ENCODE data around the gene PLP2. TPM values are rescaled to one million over a fixed set of nuclear protein-coding genes. Genes with fewer than 3 reads are reported as not detected.
"Not testable (repeated sequence)": the region's sequence is repeated elsewhere in the genome, so short reads cannot be mapped to it uniquely, and the experiment has no call there.

Gene PLP2, protein sequence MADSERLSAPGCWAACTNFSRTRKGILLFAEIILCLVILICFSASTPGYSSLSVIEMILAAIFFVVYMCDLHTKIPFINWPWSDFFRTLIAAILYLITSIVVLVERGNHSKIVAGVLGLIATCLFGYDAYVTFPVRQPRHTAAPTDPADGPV
- 10 to 100 TPM; 19.4 to 30.1 TPM for total RNA-seq

DNA sequence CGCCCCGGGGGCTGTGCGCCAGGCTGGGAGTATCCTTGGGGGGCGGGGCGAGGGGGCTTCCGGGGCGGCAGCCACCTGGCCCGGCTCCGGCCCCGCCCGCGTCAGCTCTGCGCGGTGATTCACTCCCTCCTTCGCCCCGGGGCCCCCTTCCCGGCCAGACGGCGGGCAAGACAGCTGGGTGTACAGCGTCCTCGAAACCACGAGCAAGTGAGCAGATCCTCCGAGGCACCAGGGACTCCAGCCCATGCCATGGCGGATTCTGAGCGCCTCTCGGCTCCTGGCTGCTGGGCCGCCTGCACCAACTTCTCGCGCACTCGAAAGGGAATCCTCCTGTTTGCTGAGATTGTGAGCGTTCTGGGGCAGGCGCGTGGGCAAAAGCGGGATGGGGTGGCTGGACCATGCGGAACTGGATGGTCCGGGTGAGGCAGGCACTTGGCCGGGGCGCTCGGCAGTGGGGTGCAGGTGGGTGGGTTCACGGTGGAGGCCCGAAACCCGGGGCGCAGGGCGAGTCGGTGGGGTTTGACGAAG, at the start of gene PLP2:
TSS of gene PLP2 (plus strand) at position 147 of the 528 bp plus-strand sequence. CDS start at position 250, 103 bp downstream.
- ATAC-seq (peak; percentile 61), DNase-seq (peak; percentile 53 to 71 (median 66))
- intact Hi-C loops (cut with DNase I): no loop called here
- WGBS, 2 donors: 1% methylated on average over 32 of the region's 46 CpGs; no CpG with 5 or more reads in 1 of the 2 donors
- no peaks in the 10 kb centered on the region for H3K27me3 ChIP-seq
- H3K4me1 ChIP-seq: peaks cover 22% of the 10 kb centered on the region
- peak within 1 kb of the TSS; percentile 75 to 94 (median 85) for H3K27ac ChIP-seq
- H3K4me3 ChIP-seq: peak within 1 kb of the TSS; percentile 7 to 36
- no peaks in the 10 kb centered on the region for H3K9me3 ChIP-seq
- TF ChIP-seq, protein P1, sequence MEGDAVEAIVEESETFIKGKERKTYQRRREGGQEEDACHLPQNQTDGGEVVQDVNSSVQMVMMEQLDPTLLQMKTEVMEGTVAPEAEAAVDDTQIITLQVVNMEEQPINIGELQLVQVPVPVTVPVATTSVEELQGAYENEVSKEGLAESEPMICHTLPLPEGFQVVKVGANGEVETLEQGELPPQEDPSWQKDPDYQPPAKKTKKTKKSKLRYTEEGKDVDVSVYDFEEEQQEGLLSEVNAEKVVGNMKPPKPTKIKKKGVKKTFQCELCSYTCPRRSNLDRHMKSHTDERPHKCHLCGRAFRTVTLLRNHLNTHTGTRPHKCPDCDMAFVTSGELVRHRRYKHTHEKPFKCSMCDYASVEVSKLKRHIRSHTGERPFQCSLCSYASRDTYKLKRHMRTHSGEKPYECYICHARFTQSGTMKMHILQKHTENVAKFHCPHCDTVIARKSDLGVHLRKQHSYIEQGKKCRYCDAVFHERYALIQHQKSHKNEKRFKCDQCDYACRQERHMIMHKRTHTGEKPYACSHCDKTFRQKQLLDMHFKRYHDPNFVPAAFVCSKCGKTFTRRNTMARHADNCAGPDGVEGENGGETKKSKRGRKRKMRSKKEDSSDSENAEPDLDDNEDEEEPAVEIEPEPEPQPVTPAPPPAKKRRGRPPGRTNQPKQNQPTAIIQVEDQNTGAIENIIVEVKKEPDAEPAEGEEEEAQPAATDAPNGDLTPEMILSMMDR (IDR thresholded peaks at IDR 0.05): no peak
- peak; percentile 50 to 84 (median 72) for TF ChIP-seq POLR2A (IDR thresholded peaks at IDR 0.05)
- H3K36me3 ChIP-seq (replicated peaks in 1 of 2; ENCODE audit: insufficient read depth in 1 of 2, low read depth in 2 of 2): no peaks in the 10 kb centered on the region

DNA sequence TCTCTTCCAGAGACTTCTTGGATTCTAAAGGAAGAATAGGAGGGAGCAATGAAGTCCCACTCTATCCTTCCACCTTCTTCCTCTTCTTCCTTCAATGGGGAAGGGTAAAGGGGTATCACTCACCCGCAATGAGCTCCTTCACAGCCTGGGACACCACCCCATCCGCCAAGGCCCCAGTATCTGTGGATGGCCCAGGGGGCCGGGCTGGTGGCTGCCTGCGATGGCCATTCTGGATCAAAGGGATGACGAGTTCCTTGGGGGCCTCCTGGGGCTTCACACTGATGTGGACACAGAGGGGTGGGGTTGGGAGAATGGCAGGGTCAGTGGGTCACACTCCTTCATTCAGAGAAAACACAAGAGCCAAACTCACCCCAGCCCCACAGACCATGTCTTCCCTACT, 49.2 kb upstream of the PLP2 start:
- intact Hi-C loops (cut with DNase I): no loop called here
- Histone ChIP-seq H3K4me1 (peaks cover 11% of the 10 kb centered on the region), H3K4me3 (no peak overlapping the region), H3K9me3 (no peaks in the 10 kb centered on the region), H3K27ac (no peak overlapping the region), H3K27me3 (no peaks in the 10 kb centered on the region), H3K36me3 (replicated peaks in 1 of 2; ENCODE audit: insufficient read depth in 1 of 2, low read depth in 2 of 2) (no peaks in the 10 kb centered on the region)
- TF ChIP-seq POLR2A (IDR thresholded peaks at IDR 0.05): no peak
- TF ChIP-seq, protein P1 (IDR thresholded peaks at IDR 0.05): no peak
- ATAC-seq: no peak
- no peak for DNase-seq
- WGBS, 2 donors: 62 to 80% methylated on average over 3 to 5 of the region's 5 CpGs

DNA sequence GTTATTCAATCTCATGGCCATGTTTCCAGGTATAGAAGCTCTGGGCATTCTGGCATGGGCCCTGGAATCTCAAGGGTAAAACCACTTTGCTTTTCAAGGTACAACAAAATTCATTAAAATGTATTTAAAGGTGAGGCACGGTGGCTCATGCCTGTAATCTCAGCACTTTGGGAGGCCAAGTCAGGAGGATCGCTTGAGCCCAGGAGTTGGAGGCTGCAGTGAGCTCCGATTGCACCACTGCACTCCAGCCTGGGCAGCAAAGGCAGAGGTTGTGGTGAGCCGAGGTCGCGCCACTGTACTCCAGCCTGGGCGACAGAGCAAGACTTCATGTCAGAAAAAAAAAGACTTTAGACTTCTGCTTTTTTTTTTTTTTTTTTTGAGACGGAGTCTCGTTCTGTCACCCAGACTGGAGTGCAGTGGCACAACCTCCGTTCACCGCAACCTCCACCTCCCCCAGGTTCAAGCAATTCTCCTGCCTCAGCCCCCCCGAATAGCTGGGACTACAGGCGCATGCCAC, 43.9 kb upstream of the PLP2 start:
- H3K27ac ChIP-seq; intact Hi-C loops (cut with DNase I); ATAC-seq; H3K27me3 ChIP-seq; H3K9me3 ChIP-seq; DNase-seq; H3K36me3 ChIP-seq (replicated peaks in 1 of 2; ENCODE audit: insufficient read depth in 1 of 2, low read depth in 2 of 2); H3K4me3 ChIP-seq; H3K4me1 ChIP-seq: not testable (repeated sequence)
- WGBS, 2 donors: 55 to 65% methylated on average over 4 to 13 of the region's 13 CpGs

DNA sequence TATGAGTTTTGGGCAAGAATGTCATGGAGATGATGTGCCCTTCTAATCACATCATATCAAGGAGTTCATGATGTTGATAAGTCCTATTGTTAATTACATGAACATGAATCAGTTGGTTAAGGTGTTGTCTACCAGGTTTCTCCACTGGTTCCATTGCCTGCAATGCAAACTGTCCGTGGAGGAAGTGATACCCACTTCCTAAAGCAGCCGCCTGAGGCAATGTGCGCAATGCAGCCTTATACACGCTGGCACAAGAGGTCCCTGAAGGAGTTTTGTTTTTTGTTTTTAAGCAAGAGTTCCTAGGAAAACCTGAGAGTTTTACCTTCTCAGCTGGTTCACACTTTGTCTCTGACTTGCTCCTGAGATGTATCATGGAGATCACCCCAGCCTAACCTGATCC, 42.3 kb upstream of the PLP2 start:
- intact Hi-C loops (cut with DNase I): no loop called here
- Histone ChIP-seq H3K27me3 (no peaks in the 10 kb centered on the region), H3K36me3 (replicated peaks in 1 of 2; ENCODE audit: insufficient read depth in 1 of 2, low read depth in 2 of 2) (no peaks in the 10 kb centered on the region), H3K4me3 (no peak overlapping the region), H3K4me1 (no peaks in the 10 kb centered on the region), H3K9me3 (no peaks in the 10 kb centered on the region), H3K27ac (no peak overlapping the region)
- ATAC-seq (no peak), DNase-seq (no peak)
- TF ChIP-seq, protein P1 (IDR thresholded peaks at IDR 0.05): no peak
- TF ChIP-seq POLR2A (IDR thresholded peaks at IDR 0.05): no peak
- 50 to 89% methylated on average over 4 of the region's 4 CpGs for WGBS, 2 donors

DNA sequence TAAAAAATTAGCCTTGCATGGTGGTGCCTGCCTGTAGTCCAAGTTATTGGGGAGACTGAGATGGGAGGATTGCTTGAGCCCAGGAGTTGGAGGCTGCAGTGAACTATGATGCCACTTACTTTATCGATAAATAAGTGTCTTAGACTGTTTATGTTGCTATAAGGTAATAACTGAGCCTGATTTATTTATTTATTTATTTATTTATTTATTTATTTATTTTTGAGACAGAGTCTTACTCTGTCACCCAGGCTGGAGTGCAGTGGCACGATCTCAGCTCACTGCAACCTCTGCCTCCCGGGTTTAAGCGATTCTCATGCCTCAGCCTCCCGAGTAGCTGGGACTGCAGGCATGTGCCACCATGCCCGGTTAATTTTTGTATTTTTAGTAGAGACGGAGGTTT, 39.4 kb upstream of the PLP2 start:
- intact Hi-C loops (cut with DNase I); DNase-seq; H3K36me3 ChIP-seq (replicated peaks in 1 of 2; ENCODE audit: insufficient read depth in 1 of 2, low read depth in 2 of 2); H3K4me3 ChIP-seq; H3K27ac ChIP-seq; H3K9me3 ChIP-seq; H3K4me1 ChIP-seq; ATAC-seq; H3K27me3 ChIP-seq: not testable (repeated sequence)
- WGBS, 2 donors: 93 to 99% methylated on average over 7 of the region's 7 CpGs

DNA sequence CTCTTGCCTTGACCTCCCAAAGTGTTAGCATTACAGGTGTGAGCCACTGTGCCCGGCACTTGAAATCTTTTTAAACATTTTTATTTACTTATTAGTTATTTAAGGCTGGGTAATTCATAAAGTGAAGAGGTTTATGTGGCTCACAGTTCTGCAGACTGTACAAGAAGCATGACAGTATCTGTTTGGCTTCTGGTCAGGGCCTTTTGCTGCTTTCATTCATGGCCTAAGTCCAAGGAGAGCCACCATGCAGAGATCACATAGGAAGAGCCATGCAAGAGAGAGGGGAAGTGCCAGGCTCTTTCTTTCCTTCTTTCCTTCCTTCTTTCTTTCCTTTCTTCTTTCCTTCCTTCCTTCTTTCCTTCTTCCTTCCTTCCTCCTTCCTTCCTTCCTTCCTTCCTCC, 37.9 kb upstream of the PLP2 start:
- TF ChIP-seq, protein P1 (IDR thresholded peaks at IDR 0.05): no peak
- Histone ChIP-seq H3K27me3 (no peaks in the 10 kb centered on the region), H3K4me3 (no peak overlapping the region), H3K27ac (no peak overlapping the region), H3K36me3 (replicated peaks in 1 of 2; ENCODE audit: insufficient read depth in 1 of 2, low read depth in 2 of 2) (no peaks in the 10 kb centered on the region), H3K9me3 (peaks cover 0 to under 1% (median 0%) of the 10 kb centered on the region in 3 donors), H3K4me1 (no peaks in the 10 kb centered on the region)
- DNase-seq: no peak
- intact Hi-C loops (cut with DNase I): no loop called here
- 100% methylated on average over 1 of the region's 1 CpG for WGBS, 2 donors
- no peak for ATAC-seq
